HepG2 (cell line): ENCODE results near the gene BIRC5. TPM values are rescaled to one million over a fixed set of nuclear protein-coding genes. Genes with fewer than 3 reads are reported as not detected.

Source experiments
- GZF1 ChIP-seq: sonication (generic); formaldehyde crosslinking; IDR thresholded peaks from 2 replicates; pipeline ENCODE4 v1.5.1; 2020; ENCODE audit warnings: mild to moderate bottlenecking, missing genetic modification reagents
- HNF4G ChIP-seq, 2 experiments: sonication (generic) in 1 of 2; formaldehyde crosslinking in 1 of 2; IDR thresholded peaks; 2 replicates each; pipeline versions ENCODE4 v1.4.0 to v1.6.1; 2011 to 2020; ENCODE audit warnings: borderline replicate concordance in 2 of 2, low read depth in 2 of 2, mild to moderate bottlenecking in 2 of 2, low read length in 1 of 2, missing genetic modification reagents in 1 of 2, moderate library complexity in 1 of 2
- HNRNPLL ChIP-seq: fragments of 200-400 bp; formaldehyde crosslinking; IDR thresholded peaks from 2 replicates; pipeline ENCODE4 v1.6.1; 2017; ENCODE audit warnings: mild to moderate bottlenecking, low read depth, low read length; ENCODE audit not compliant: poor library complexity, severe bottlenecking
- MZF1 ChIP-seq: sonication (generic); formaldehyde crosslinking; IDR thresholded peaks from 2 replicates; pipeline ENCODE4 v1.8.1; 2023; ENCODE audit warnings: mild to moderate bottlenecking, missing genetic modification reagents, borderline replicate concordance
- REL ChIP-seq: sonication (generic); formaldehyde crosslinking; conservative IDR thresholded peaks from 2 replicates; pipeline ENCODE4 v1.8.0; 2022; ENCODE audit warnings: mild to moderate bottlenecking, missing genetic modification reagents, moderate library complexity
- STAT5B ChIP-seq: sonication (generic); formaldehyde crosslinking; IDR thresholded peaks from 2 replicates; pipeline ENCODE4 v1.4.0; 2020; ENCODE audit warnings: missing genetic modification reagents
- ZNF337 ChIP-seq: sonication (generic); formaldehyde crosslinking; IDR thresholded peaks from 2 replicates; pipeline ENCODE4 v1.5.1; 2020; ENCODE audit warnings: missing genetic modification reagents, low read depth, mild to moderate bottlenecking, borderline replicate concordance
- polyA plus RNA-seq, 8 experiments: library from polyadenylated mRNA; depleted of rRNA in 3 of 8; stranded (reverse) in 7 of 8; unstranded in 1 of 8; fragments of >200 nt; fragmentation: Illumina TruSeq in 4 of 8; extraction: Trizol in 4 of 8; gene quantifications; 2 replicates each; pipeline versions ENCODE4 v1.2.1 to v1.2.3, GENCODE V29; 2011 to 2016; ENCODE audit warnings: low read depth in 4 of 8, missing spikeins in 1 of 8, mixed read lengths in 1 of 8; ENCODE audit not compliant: insufficient read depth in 1 of 8
- total RNA-seq, 5 experiments: library from RNA; depleted of rRNA; stranded (reverse); fragments of >200 nt; fragmentation: Illumina TruSeq; extraction: Trizol; gene quantifications; 2 replicates each; pipeline ENCODE4 v1.2.3, GENCODE V29; 2016; ENCODE audit warnings: low read depth in 1 of 5
- TF ChIP-seq, protein P1 (sequence below): sonication (generic); formaldehyde crosslinking; IDR thresholded peaks from 2 replicates; pipeline ENCODE4 v1.4.0; 2020; ENCODE audit warnings: mild to moderate bottlenecking, missing genetic modification reagents
- TF ChIP-seq, protein P2 (sequence below): sonication (generic); formaldehyde crosslinking; IDR thresholded peaks from 2 replicates; pipeline ENCODE4 v1.4.0; 2020; ENCODE audit warnings: mild to moderate bottlenecking, missing genetic modification reagents
- TF ChIP-seq, protein P3 (sequence below): sonication (generic); formaldehyde crosslinking; IDR thresholded peaks from 2 replicates; pipeline ENCODE4 v1.4.0; 2020; ENCODE audit warnings: missing genetic modification reagents
- TF ChIP-seq, protein P4 (sequence below): IDR thresholded peaks from 2 replicates; pipeline ENCODE4 v1.6.1; 2016; ENCODE audit warnings: low read depth, control low read depth
- TF ChIP-seq, protein P5 (sequence below): sonication (generic); formaldehyde crosslinking; IDR thresholded peaks from 2 replicates; pipeline ENCODE4 v1.5.0; 2020; ENCODE audit warnings: mild to moderate bottlenecking, missing genetic modification reagents, moderate library complexity
- TF ChIP-seq, protein P6 (sequence below): sonication (generic); formaldehyde crosslinking; IDR thresholded peaks from 2 replicates; pipeline ENCODE4 v1.4.0; 2020; ENCODE audit warnings: missing genetic modification reagents

Gene BIRC5
- total and polyA plus RNA-seq, 2 of the 13 experiments (the other 11 are each of a cell fraction or from before 2014, with no cell fraction given): 30.3 to 135 TPM

DNA sequence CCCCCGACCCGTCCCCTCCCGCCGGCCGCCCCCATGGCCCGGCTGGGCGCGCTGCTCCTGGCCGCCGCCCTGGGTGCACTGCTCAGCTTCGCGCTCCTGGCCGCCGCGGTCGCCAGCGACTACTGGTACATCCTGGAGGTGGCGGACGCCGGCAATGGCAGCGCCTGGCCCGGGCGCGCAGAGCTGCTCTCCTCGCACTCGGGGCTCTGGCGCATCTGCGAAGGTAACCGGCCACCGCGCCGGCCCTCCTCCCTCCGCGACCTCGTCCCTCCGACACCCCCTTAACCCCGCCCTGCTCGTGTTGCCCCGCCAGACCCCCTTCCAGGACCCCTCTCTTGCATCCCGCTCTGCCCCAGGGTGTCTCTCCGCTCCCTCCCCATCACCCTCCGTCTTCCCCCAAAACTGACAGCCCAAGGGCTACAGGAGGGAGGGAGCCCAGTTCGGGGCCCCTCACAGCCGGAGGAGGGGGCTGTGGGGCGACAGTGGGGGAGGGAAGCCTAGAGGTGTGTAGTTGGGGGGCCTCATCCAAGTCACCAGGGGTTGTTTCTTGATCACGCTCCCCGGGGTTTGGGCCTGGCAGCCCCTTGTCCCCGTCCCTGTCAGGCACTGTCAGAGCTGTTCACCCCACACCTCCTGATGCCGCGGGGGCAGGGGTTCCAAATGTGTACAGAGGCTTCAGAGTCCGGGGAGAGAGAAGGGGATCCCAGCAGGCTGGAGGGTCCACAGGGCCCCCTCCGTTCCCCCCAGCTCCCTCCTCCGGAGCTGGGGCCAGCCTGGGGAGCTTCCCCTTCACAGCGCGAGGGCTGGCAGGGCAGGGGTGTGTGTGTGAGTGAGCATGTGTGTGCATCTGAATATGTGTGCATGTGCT is 18.2 kb downstream of the BIRC5 start (continued):
- no peak for TF ChIP-seq HNF4G (IDR thresholded peaks at IDR 0.05; ENCODE audit: borderline replicate concordance, low read depth, low read length)
- no peak for TF ChIP-seq HNF4G (CRISPR knock-in tag; IDR thresholded peaks at IDR 0.05; ENCODE audit: borderline replicate concordance, low read depth)
- no peak for TF ChIP-seq GZF1 (CRISPR knock-in tag)
- TF ChIP-seq HNRNPLL: peak; percentile 23
- TF ChIP-seq, protein P1, sequence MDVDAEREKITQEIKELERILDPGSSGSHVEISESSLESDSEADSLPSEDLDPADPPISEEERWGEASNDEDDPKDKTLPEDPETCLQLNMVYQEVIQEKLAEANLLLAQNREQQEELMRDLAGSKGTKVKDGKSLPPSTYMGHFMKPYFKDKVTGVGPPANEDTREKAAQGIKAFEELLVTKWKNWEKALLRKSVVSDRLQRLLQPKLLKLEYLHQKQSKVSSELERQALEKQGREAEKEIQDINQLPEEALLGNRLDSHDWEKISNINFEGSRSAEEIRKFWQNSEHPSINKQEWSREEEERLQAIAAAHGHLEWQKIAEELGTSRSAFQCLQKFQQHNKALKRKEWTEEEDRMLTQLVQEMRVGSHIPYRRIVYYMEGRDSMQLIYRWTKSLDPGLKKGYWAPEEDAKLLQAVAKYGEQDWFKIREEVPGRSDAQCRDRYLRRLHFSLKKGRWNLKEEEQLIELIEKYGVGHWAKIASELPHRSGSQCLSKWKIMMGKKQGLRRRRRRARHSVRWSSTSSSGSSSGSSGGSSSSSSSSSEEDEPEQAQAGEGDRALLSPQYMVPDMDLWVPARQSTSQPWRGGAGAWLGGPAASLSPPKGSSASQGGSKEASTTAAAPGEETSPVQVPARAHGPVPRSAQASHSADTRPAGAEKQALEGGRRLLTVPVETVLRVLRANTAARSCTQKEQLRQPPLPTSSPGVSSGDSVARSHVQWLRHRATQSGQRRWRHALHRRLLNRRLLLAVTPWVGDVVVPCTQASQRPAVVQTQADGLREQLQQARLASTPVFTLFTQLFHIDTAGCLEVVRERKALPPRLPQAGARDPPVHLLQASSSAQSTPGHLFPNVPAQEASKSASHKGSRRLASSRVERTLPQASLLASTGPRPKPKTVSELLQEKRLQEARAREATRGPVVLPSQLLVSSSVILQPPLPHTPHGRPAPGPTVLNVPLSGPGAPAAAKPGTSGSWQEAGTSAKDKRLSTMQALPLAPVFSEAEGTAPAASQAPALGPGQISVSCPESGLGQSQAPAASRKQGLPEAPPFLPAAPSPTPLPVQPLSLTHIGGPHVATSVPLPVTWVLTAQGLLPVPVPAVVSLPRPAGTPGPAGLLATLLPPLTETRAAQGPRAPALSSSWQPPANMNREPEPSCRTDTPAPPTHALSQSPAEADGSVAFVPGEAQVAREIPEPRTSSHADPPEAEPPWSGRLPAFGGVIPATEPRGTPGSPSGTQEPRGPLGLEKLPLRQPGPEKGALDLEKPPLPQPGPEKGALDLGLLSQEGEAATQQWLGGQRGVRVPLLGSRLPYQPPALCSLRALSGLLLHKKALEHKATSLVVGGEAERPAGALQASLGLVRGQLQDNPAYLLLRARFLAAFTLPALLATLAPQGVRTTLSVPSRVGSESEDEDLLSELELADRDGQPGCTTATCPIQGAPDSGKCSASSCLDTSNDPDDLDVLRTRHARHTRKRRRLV: no peak
- TF ChIP-seq, protein P2, sequence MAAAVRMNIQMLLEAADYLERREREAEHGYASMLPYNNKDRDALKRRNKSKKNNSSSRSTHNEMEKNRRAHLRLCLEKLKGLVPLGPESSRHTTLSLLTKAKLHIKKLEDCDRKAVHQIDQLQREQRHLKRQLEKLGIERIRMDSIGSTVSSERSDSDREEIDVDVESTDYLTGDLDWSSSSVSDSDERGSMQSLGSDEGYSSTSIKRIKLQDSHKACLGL (CRISPR knock-in tag): 0 out of 2 replicates have a peak, but pooled peaks have one; percentile 24
- TF ChIP-seq, protein P3, sequence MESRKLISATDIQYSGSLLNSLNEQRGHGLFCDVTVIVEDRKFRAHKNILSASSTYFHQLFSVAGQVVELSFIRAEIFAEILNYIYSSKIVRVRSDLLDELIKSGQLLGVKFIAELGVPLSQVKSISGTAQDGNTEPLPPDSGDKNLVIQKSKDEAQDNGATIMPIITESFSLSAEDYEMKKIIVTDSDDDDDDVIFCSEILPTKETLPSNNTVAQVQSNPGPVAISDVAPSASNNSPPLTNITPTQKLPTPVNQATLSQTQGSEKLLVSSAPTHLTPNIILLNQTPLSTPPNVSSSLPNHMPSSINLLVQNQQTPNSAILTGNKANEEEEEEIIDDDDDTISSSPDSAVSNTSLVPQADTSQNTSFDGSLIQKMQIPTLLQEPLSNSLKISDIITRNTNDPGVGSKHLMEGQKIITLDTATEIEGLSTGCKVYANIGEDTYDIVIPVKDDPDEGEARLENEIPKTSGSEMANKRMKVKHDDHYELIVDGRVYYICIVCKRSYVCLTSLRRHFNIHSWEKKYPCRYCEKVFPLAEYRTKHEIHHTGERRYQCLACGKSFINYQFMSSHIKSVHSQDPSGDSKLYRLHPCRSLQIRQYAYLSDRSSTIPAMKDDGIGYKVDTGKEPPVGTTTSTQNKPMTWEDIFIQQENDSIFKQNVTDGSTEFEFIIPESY: peak; percentile 25; the same call in 1 of the 2 replicates
- no peak for TF ChIP-seq REL (CRISPR knock-in tag)
- no peak for TF ChIP-seq STAT5B (CRISPR knock-in tag)
- TF ChIP-seq, protein P4, sequence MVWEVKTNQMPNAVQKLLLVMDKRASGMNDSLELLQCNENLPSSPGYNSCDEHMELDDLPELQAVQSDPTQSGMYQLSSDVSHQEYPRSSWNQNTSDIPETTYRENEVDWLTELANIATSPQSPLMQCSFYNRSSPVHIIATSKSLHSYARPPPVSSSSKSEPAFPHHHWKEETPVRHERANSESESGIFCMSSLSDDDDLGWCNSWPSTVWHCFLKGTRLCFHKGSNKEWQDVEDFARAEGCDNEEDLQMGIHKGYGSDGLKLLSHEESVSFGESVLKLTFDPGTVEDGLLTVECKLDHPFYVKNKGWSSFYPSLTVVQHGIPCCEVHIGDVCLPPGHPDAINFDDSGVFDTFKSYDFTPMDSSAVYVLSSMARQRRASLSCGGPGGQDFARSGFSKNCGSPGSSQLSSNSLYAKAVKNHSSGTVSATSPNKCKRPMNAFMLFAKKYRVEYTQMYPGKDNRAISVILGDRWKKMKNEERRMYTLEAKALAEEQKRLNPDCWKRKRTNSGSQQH (CRISPR knock-in tag): no peak
- no peak for TF ChIP-seq MZF1 (CRISPR knock-in tag)
- TF ChIP-seq, protein P5, sequence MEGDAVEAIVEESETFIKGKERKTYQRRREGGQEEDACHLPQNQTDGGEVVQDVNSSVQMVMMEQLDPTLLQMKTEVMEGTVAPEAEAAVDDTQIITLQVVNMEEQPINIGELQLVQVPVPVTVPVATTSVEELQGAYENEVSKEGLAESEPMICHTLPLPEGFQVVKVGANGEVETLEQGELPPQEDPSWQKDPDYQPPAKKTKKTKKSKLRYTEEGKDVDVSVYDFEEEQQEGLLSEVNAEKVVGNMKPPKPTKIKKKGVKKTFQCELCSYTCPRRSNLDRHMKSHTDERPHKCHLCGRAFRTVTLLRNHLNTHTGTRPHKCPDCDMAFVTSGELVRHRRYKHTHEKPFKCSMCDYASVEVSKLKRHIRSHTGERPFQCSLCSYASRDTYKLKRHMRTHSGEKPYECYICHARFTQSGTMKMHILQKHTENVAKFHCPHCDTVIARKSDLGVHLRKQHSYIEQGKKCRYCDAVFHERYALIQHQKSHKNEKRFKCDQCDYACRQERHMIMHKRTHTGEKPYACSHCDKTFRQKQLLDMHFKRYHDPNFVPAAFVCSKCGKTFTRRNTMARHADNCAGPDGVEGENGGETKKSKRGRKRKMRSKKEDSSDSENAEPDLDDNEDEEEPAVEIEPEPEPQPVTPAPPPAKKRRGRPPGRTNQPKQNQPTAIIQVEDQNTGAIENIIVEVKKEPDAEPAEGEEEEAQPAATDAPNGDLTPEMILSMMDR: peak; percentile 30
- TF ChIP-seq, protein P6, sequence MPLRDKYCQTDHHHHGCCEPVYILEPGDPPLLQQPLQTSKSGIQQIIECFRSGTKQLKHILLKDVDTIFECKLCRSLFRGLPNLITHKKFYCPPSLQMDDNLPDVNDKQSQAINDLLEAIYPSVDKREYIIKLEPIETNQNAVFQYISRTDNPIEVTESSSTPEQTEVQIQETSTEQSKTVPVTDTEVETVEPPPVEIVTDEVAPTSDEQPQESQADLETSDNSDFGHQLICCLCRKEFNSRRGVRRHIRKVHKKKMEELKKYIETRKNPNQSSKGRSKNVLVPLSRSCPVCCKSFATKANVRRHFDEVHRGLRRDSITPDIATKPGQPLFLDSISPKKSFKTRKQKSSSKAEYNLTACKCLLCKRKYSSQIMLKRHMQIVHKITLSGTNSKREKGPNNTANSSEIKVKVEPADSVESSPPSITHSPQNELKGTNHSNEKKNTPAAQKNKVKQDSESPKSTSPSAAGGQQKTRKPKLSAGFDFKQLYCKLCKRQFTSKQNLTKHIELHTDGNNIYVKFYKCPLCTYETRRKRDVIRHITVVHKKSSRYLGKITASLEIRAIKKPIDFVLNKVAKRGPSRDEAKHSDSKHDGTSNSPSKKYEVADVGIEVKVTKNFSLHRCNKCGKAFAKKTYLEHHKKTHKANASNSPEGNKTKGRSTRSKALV (CRISPR knock-in tag): peak; percentile 90
- TF ChIP-seq ZNF337 (CRISPR knock-in tag): no peak
